Measurements from ENCODE around the gene ATXN7L1.

Gene ATXN7L1

GRCh38 chr7:105743351-105744090, 132.9 kb downstream of the ATXN7L1 start:
- H3K4me1 ChIP-seq (ENCODE audit: control insufficient read depth, low read depth, low read length), result peaks cover 8% of the 10 kb centered on the region
- no peak overlapping the region for H3K4me3 ChIP-seq (ENCODE audit: low read length)
- H3K27ac ChIP-seq (ENCODE audit: low read length), result no peak overlapping the region
- H3K27me3 ChIP-seq (ENCODE audit: control insufficient read depth, insufficient read depth, low read length), result no peaks in the 10 kb centered on the region
- H3K36me3 ChIP-seq (ENCODE audit: control insufficient read depth, low read depth, low read length), result no peaks in the 10 kb centered on the region
- no peaks in the 10 kb centered on the region for H3K9me3 ChIP-seq (ENCODE audit: control insufficient read depth, low read depth, low read length)
- no peak overlapping the region for H3K9ac ChIP-seq (ENCODE audit: low read length)

DNA sequence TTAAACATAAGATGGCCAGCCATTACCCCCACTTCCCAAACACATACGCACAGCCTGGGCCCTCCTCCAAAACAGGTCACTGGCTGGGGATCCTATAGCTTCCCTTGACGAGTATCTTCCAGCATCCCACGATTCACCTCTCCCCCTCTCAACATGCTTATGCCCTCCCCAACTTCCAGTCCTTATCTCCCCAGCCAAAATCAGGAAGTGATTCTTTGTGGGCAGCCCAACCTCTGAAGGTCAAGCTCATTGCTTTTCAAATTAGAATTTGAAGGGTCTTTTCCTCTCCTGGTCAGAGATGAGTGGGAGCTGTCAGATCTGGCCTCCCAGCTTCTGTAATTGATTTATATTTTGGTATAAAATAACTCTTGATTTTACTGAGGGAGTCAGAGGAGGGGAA, 133.6 kb downstream of the ATXN7L1 start:
- H3K9ac ChIP-seq (ENCODE audit: low read length), result no peak overlapping the region
- peaks cover 4% of the 10 kb centered on the region for H3K4me1 ChIP-seq (ENCODE audit: control insufficient read depth, low read depth, low read length)
- no peaks in the 10 kb centered on the region for H3K27me3 ChIP-seq (ENCODE audit: control insufficient read depth, insufficient read depth, low read length)
- H3K27ac ChIP-seq (ENCODE audit: low read length), result no peak overlapping the region
- H3K36me3 ChIP-seq (ENCODE audit: control insufficient read depth, low read depth, low read length), result no peaks in the 10 kb centered on the region
- no peaks in the 10 kb centered on the region for H3K9me3 ChIP-seq (ENCODE audit: control insufficient read depth, low read depth, low read length)
- H3K4me3 ChIP-seq (ENCODE audit: low read length), result no peak overlapping the region

DNA sequence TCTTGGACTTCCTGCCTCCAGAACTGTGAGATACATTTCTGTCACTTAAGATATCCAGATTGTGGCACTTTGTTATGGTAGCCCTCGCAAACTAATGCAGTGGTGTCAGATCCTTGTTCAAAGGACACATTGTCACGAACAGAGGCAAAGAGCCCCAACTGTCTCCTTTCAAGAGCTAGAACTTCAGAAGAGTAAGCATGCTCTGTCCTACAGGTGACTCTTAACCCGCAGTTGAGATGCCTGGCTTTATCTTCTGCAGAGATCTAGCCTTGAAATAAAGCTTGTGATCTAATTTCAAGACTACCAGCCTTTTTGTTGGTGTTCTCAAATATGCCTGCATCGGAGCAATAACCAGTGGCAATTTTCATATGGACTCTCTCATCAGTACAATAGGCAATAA, 134.4 kb downstream of the ATXN7L1 start:
- H3K9ac ChIP-seq (ENCODE audit: low read length), result no peak overlapping the region
- H3K4me3 ChIP-seq (ENCODE audit: low read length), result no peak overlapping the region
- H3K27ac ChIP-seq (ENCODE audit: low read length), result no peak overlapping the region
- no peaks in the 10 kb centered on the region for H3K36me3 ChIP-seq (ENCODE audit: control insufficient read depth, low read depth, low read length)
- H3K9me3 ChIP-seq (ENCODE audit: control insufficient read depth, low read depth, low read length), result no peaks in the 10 kb centered on the region
- H3K4me1 ChIP-seq (ENCODE audit: control insufficient read depth, low read depth, low read length), result peaks cover 4% of the 10 kb centered on the region
- no peaks in the 10 kb centered on the region for H3K27me3 ChIP-seq (ENCODE audit: control insufficient read depth, insufficient read depth, low read length)

DNA sequence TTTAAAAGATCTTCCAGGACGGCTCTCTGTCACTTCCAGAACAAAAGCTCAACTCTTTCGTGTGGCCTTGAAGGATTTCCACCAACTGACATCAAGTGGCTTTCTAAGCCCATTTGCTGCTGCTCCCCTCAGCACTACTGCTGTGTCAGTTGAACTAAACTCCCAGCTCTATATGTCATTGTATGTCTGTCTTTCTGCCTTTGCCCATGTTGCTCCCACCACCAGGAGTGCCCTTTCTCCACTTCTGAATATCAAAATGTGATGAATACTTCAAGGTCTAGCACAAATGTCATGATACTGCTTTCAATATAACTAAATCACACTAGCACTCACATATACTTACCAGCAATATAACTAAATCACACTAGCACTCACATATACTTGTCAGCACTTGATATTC, 138.3 kb downstream of the ATXN7L1 start:
- no peak overlapping the region for H3K4me3 ChIP-seq (ENCODE audit: low read length)
- no peak overlapping the region for H3K27ac ChIP-seq (ENCODE audit: low read length)
- no peaks in the 10 kb centered on the region for H3K4me1 ChIP-seq (ENCODE audit: control insufficient read depth, low read depth, low read length)
- H3K9ac ChIP-seq (ENCODE audit: low read length), result no peak overlapping the region
- no peaks in the 10 kb centered on the region for H3K27me3 ChIP-seq (ENCODE audit: control insufficient read depth, insufficient read depth, low read length)
- H3K36me3 ChIP-seq (ENCODE audit: control insufficient read depth, low read depth, low read length), result no peaks in the 10 kb centered on the region
- H3K9me3 ChIP-seq (ENCODE audit: control insufficient read depth, low read depth, low read length), result no peaks in the 10 kb centered on the region

GRCh38 chr7:105734233-105734632, 142.2 kb downstream of the ATXN7L1 start:
- Histone ChIP-seq H3K27me3 (ENCODE audit: control insufficient read depth, insufficient read depth, low read length) (no peaks in the 10 kb centered on the region), H3K9ac (ENCODE audit: low read length) (no peak overlapping the region), H3K36me3 (ENCODE audit: control insufficient read depth, low read depth, low read length) (no peaks in the 10 kb centered on the region), H3K27ac (ENCODE audit: low read length) (no peak overlapping the region), H3K4me1 (ENCODE audit: control insufficient read depth, low read depth, low read length) (no peaks in the 10 kb centered on the region), H3K9me3 (ENCODE audit: control insufficient read depth, low read depth, low read length) (no peaks in the 10 kb centered on the region), H3K4me3 (ENCODE audit: low read length) (no peak overlapping the region)

DNA sequence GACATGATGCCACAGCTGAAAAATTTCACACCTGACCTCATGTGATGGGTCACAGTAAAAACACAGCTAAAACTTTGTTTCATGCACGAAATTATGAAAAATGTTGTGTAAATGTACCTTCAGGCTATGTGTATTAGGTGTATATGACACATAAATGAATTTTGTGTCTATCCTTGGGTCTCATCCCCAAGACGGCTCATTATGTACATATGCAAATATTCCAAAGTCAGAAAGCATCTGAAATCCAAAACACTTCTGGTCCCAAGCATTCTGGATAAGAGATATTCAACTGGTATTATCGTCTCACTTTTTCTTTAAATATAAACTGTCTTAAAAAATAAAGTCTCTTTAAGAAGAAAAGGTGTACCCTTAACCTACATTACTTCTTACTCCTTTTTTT, 145.4 kb downstream of the ATXN7L1 start:
- Histone ChIP-seq H3K36me3 (ENCODE audit: control insufficient read depth, low read depth, low read length) (no peaks in the 10 kb centered on the region), H3K4me3 (ENCODE audit: low read length) (no peak overlapping the region), H3K27ac (ENCODE audit: low read length) (no peak overlapping the region), H3K9me3 (ENCODE audit: control insufficient read depth, low read depth, low read length) (no peaks in the 10 kb centered on the region), H3K27me3 (ENCODE audit: control insufficient read depth, insufficient read depth, low read length) (no peaks in the 10 kb centered on the region), H3K4me1 (ENCODE audit: control insufficient read depth, low read depth, low read length) (peaks cover 5% of the 10 kb centered on the region), H3K9ac (ENCODE audit: low read length) (no peak overlapping the region)

GRCh38 chr7:105728028-105728427, 148.4 kb downstream of the ATXN7L1 start:
- Histone ChIP-seq H3K9me3 (ENCODE audit: control insufficient read depth, low read depth, low read length) (no peaks in the 10 kb centered on the region), H3K4me1 (ENCODE audit: control insufficient read depth, low read depth, low read length) (peaks cover 5% of the 10 kb centered on the region), H3K27me3 (ENCODE audit: control insufficient read depth, insufficient read depth, low read length) (no peaks in the 10 kb centered on the region), H3K36me3 (ENCODE audit: control insufficient read depth, low read depth, low read length) (no peaks in the 10 kb centered on the region), H3K9ac (ENCODE audit: low read length) (no peak overlapping the region), H3K27ac (ENCODE audit: low read length) (no peak overlapping the region), H3K4me3 (ENCODE audit: low read length) (no peak overlapping the region)

DNA sequence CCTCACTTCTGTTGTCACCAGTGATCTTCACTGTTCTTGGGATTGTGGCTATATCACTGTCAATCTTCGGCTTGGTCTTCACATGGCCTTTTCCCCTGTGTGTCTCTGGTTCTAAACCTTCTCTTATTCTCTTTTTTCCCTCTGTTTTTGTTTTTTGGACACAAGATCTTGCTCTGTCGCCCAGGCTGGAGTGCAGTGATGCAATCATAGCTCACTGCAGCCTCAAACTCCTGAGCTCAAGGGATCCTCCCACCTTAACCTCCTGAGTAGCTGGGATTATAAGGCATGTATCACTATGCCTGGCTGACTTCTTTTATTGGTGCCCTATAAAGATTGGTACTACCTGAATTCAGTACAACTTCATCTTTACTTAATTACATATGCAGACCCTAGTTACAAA, 151.7 kb downstream of the ATXN7L1 start:
- no peaks in the 10 kb centered on the region for H3K9me3 ChIP-seq (ENCODE audit: control insufficient read depth, low read depth, low read length)

GRCh38 chr7:105723572-105723971, 152.8 kb downstream of the ATXN7L1 start:
- Histone ChIP-seq H3K9ac (ENCODE audit: low read length) (no peak overlapping the region), H3K4me3 (ENCODE audit: low read length) (no peak overlapping the region), H3K4me1 (ENCODE audit: control insufficient read depth, low read depth, low read length) (peaks cover 30% of the 10 kb centered on the region), H3K9me3 (ENCODE audit: control insufficient read depth, low read depth, low read length) (no peaks in the 10 kb centered on the region), H3K27ac (ENCODE audit: low read length) (no peak overlapping the region), H3K36me3 (ENCODE audit: control insufficient read depth, low read depth, low read length) (no peaks in the 10 kb centered on the region), H3K27me3 (ENCODE audit: control insufficient read depth, insufficient read depth, low read length) (no peaks in the 10 kb centered on the region)

More for the DNA sequence above, 151.7 kb downstream of the ATXN7L1 start:
- Histone ChIP-seq H3K27ac (ENCODE audit: low read length) (no peak overlapping the region), H3K9ac (ENCODE audit: low read length) (no peak overlapping the region), H3K27me3 (ENCODE audit: control insufficient read depth, insufficient read depth, low read length) (no peaks in the 10 kb centered on the region), H3K4me3 (ENCODE audit: low read length) (no peak overlapping the region), H3K4me1 (ENCODE audit: control insufficient read depth, low read depth, low read length) (peaks cover 20% of the 10 kb centered on the region), H3K36me3 (ENCODE audit: control insufficient read depth, low read depth, low read length) (no peaks in the 10 kb centered on the region)

DNA sequence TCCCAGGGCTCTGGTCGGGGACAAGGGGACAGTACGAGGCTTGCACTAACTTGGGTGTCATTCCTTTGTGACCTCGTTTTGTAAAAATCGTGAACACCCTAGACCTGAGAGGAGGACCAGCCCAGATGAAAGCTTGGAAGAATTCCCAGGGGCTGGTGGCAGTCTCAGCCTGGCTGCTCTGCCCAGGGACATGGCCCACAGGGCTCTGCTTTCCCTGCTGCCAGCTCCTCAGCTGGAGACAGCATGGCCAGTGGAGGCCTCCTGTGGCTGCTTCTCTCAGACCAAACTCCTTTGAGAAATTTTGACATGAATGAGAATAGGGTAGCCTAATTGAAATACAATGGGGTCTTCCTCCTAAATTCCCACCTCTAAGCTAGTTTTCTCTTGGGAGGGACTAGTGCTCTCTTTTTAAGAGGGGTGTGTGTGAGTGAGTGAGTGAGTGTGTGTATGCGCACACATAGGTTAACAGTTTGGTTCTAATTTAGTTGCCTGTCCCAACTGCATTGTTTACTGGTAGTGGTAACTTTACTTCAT, 154.8 kb downstream of the ATXN7L1 start:
- H3K4me3 ChIP-seq (ENCODE audit: low read length), result no peak overlapping the region
- peaks cover 25% of the 10 kb centered on the region for H3K4me1 ChIP-seq (ENCODE audit: control insufficient read depth, low read depth, low read length)
- no peaks in the 10 kb centered on the region for H3K27me3 ChIP-seq (ENCODE audit: control insufficient read depth, insufficient read depth, low read length)
- H3K9me3 ChIP-seq (ENCODE audit: control insufficient read depth, low read depth, low read length), result no peaks in the 10 kb centered on the region
- H3K36me3 ChIP-seq (ENCODE audit: control insufficient read depth, low read depth, low read length), result no peaks in the 10 kb centered on the region
- no peak overlapping the region for H3K9ac ChIP-seq (ENCODE audit: low read length)
- no peak overlapping the region for H3K27ac ChIP-seq (ENCODE audit: low read length)

- no peak overlapping the region for H3K27ac ChIP-seq (ENCODE audit: low read length)
- peaks cover 25% of the 10 kb centered on the region for H3K4me1 ChIP-seq (ENCODE audit: control insufficient read depth, low read depth, low read length)
- no peak overlapping the region for H3K9ac ChIP-seq (ENCODE audit: low read length)
- no peak overlapping the region for H3K4me3 ChIP-seq (ENCODE audit: low read length)
- H3K36me3 ChIP-seq (ENCODE audit: control insufficient read depth, low read depth, low read length), result no peaks in the 10 kb centered on the region
- no peaks in the 10 kb centered on the region for H3K27me3 ChIP-seq (ENCODE audit: control insufficient read depth, insufficient read depth, low read length)
- no peaks in the 10 kb centered on the region for H3K9me3 ChIP-seq (ENCODE audit: control insufficient read depth, low read depth, low read length)
Measured at GRCh38 chr7:105719919-105720318, 156.5 kb downstream of the ATXN7L1 start.

GRCh38 chr7:105719395-105719794, 157.0 kb downstream of the ATXN7L1 start:
- no peaks in the 10 kb centered on the region for H3K27me3 ChIP-seq (ENCODE audit: control insufficient read depth, insufficient read depth, low read length)
- no peak overlapping the region for H3K9ac ChIP-seq (ENCODE audit: low read length)
- no peak overlapping the region for H3K4me3 ChIP-seq (ENCODE audit: low read length)

More at GRCh38 chr7:105719395-105719794, 157.0 kb downstream of the ATXN7L1 start:
- H3K9me3 ChIP-seq (ENCODE audit: control insufficient read depth, low read depth, low read length), result no peaks in the 10 kb centered on the region
- H3K36me3 ChIP-seq (ENCODE audit: control insufficient read depth, low read depth, low read length), result no peaks in the 10 kb centered on the region
- H3K27ac ChIP-seq (ENCODE audit: low read length), result no peak overlapping the region
- peaks cover 25% of the 10 kb centered on the region for H3K4me1 ChIP-seq (ENCODE audit: control insufficient read depth, low read depth, low read length)

All from iPS-18a (cell line).